H9 (cell line): ENCODE measurements around the gene SPINT2. TPM values are rescaled to one million over a fixed set of nuclear protein-coding genes. Genes with fewer than 3 reads are reported as not detected.

Experiments
- DNase-seq: peaks from one replicate; pipeline ENCODE4 v3.0.0-alpha.2; 2017
- H2AFZ ChIP-seq: one replicate; pipeline ENCODE4 v1.6.1; 2013; ENCODE audit warnings: mild to moderate bottlenecking, low read length, control low read depth, moderate library complexity
- H2AK5ac ChIP-seq: 2 replicates; pipeline ENCODE4 v1.6.1; 2013; ENCODE audit warnings: low read length, control low read depth, mixed read lengths; ENCODE audit not compliant: insufficient read length
- H2BK120ac ChIP-seq: one replicate; pipeline ENCODE4 v1.6.1; 2013; ENCODE audit warnings: low read depth, mild to moderate bottlenecking, low read length, control low read depth, inconsistent platforms; ENCODE audit not compliant: poor library complexity, severe bottlenecking
- H2BK12ac ChIP-seq: 2 replicates; pipeline ENCODE4 v1.6.1; 2013; ENCODE audit warnings: low read length, control low read depth, mixed read lengths, low read depth; ENCODE audit not compliant: insufficient read length
- H2BK15ac ChIP-seq: 2 replicates; pipeline ENCODE4 v1.6.1; 2013; ENCODE audit warnings: low read depth, low read length, control low read depth
- H2BK20ac ChIP-seq: one replicate; pipeline ENCODE4 v1.6.1; 2013; ENCODE audit warnings: low read depth, mild to moderate bottlenecking, low read length, control low read depth, inconsistent platforms; ENCODE audit not compliant: poor library complexity, severe bottlenecking
- H2BK5ac ChIP-seq: 2 replicates; pipeline ENCODE4 v1.6.1; 2013; ENCODE audit warnings: low read length, control low read depth, mixed read lengths; ENCODE audit not compliant: insufficient read length
- H3K14ac ChIP-seq: 2 replicates; pipeline ENCODE4 v1.6.1; 2013; ENCODE audit warnings: low read length, control low read depth; ENCODE audit not compliant: insufficient read depth
- H3K18ac ChIP-seq: 2 replicates; pipeline ENCODE4 v1.6.1; 2013; ENCODE audit warnings: low read depth, mild to moderate bottlenecking, mixed read lengths, low read length, control low read depth; ENCODE audit not compliant: insufficient read length
- H3K23ac ChIP-seq: 2 replicates; pipeline ENCODE4 v1.6.1; 2013; ENCODE audit warnings: low read length, control low read depth, mixed read lengths, low read depth; ENCODE audit not compliant: insufficient read length
- H3K23me2 ChIP-seq: 2 replicates; pipeline ENCODE4 v1.6.1; 2013; ENCODE audit warnings: low read depth, mild to moderate bottlenecking, mixed read lengths, low read length, control low read depth; ENCODE audit not compliant: insufficient read length, poor library complexity, severe bottlenecking
- H3K27ac ChIP-seq: 2 replicates; pipeline ENCODE4 v1.5.1; 2013; ENCODE audit warnings: low read length, control low read depth, mixed read lengths, low read depth; ENCODE audit not compliant: insufficient read length
- H3K27me3 ChIP-seq: 2 replicates; pipeline ENCODE4 v1.6.1; 2013; ENCODE audit warnings: low read length, control low read depth, inconsistent platforms; ENCODE audit not compliant: insufficient read depth
- H3K4ac ChIP-seq: 2 replicates; pipeline ENCODE4 v1.6.1; 2013; ENCODE audit warnings: low read depth, mild to moderate bottlenecking, control low read depth, inconsistent platforms, low read length, moderate library complexity
- H3K4me1 ChIP-seq: 2 replicates; pipeline ENCODE4 v1.6.1; 2013; ENCODE audit warnings: low read length, control low read depth, inconsistent platforms; ENCODE audit not compliant: insufficient read depth
- H3K4me2 ChIP-seq: 2 replicates; pipeline ENCODE4 v1.6.1; 2013; ENCODE audit warnings: low read length, control low read depth, mixed read lengths; ENCODE audit not compliant: insufficient read length, insufficient read depth
- H3K56ac ChIP-seq: 2 replicates; pipeline ENCODE4 v1.6.1; 2013; ENCODE audit warnings: low read depth, mild to moderate bottlenecking, mixed read lengths, low read length, control low read depth; ENCODE audit not compliant: insufficient read length
- H3K79me1 ChIP-seq: 2 replicates; pipeline ENCODE4 v1.6.1; 2013; ENCODE audit warnings: low read depth, mild to moderate bottlenecking, moderate library complexity, low read length, control low read depth, inconsistent platforms; ENCODE audit not compliant: insufficient read depth, poor library complexity, severe bottlenecking
- H3K79me2 ChIP-seq: 2 replicates; pipeline ENCODE4 v1.6.1; 2013; ENCODE audit warnings: low read length, control low read depth, inconsistent platforms; ENCODE audit not compliant: insufficient read depth
- H3K9ac ChIP-seq: 2 replicates; pipeline ENCODE4 v1.6.1; 2013; ENCODE audit warnings: low read length, control low read depth, mixed read lengths; ENCODE audit not compliant: insufficient read length; ENCODE audit errors: extremely low read depth
- H3K9me3 ChIP-seq: one replicate; pipeline ENCODE4 v1.6.1; 2013; ENCODE audit warnings: low read depth, low read length, inconsistent platforms; ENCODE audit not compliant: control insufficient read depth
- H3T11ph ChIP-seq: one replicate; pipeline ENCODE4 v1.6.1; 2013; ENCODE audit warnings: mild to moderate bottlenecking, low read length, control low read depth, inconsistent platforms
- H4K20me1 ChIP-seq: one replicate; pipeline ENCODE4 v1.6.1; 2013; ENCODE audit not compliant: control insufficient read depth, insufficient read length, insufficient read depth
- H4K5ac ChIP-seq: 2 replicates; pipeline ENCODE4 v1.6.1; 2013; ENCODE audit warnings: low read depth, mild to moderate bottlenecking, mixed read lengths, low read length, control low read depth; ENCODE audit not compliant: insufficient read length
- H4K8ac ChIP-seq: replicated peaks from 2 replicates; pipeline ENCODE4 v1.6.1; 2013; ENCODE audit warnings: low read length, control low read depth, mixed read lengths, low read depth; ENCODE audit not compliant: insufficient read length
- H4K91ac ChIP-seq: 2 replicates; pipeline ENCODE4 v1.6.1; 2013; ENCODE audit warnings: low read depth, mild to moderate bottlenecking, moderate library complexity, mixed read lengths, low read length, control low read depth; ENCODE audit not compliant: insufficient read length
- H3K27ac Mint-ChIP-seq, 3 experiments: 2 replicates in 2 of 3; 3 replicates in 1 of 3; pipeline ENCODE4 v1.8.0; 2020 to 2021; ENCODE audit warnings: mixed read lengths in 3 of 3, mild to moderate bottlenecking in 1 of 3, moderate library complexity in 1 of 3
- H3K27me3 Mint-ChIP-seq: 2 replicates; pipeline ENCODE4 v1.8.0; 2021; ENCODE audit warnings: low read depth, mild to moderate bottlenecking, moderate library complexity, mixed read lengths
- H3K36me3 Mint-ChIP-seq, 3 experiments: 2 replicates in 2 of 3; 3 replicates in 1 of 3; pipeline ENCODE4 v1.8.0; 2020 to 2021; ENCODE audit warnings: low read depth in 3 of 3, mixed read lengths in 3 of 3; ENCODE audit not compliant: insufficient read depth in 1 of 3
- H3K4me1 Mint-ChIP-seq, 2 experiments: 2 replicates each; pipeline ENCODE4 v1.8.0; 2020; ENCODE audit warnings: mixed read lengths in 2 of 2
- H3K4me3 Mint-ChIP-seq, 2 experiments: 2 replicates in 1 of 2; 3 replicates in 1 of 2; pipeline ENCODE4 v1.8.0; 2020 to 2021; ENCODE audit warnings: mild to moderate bottlenecking in 2 of 2, mixed read lengths in 2 of 2, moderate library complexity in 1 of 2
- H3K9me3 Mint-ChIP-seq, 2 experiments: 2 replicates in 1 of 2; 3 replicates in 1 of 2; pipeline ENCODE4 v1.8.0; 2020; ENCODE audit warnings: mild to moderate bottlenecking in 2 of 2, mixed read lengths in 2 of 2, moderate library complexity in 1 of 2
- WGBS: extraction: QIAGEN DNeasy Blood & Tissue Kit; methylation state at CpG from one replicate; pipeline ENCODE4 v1.1.7; 2013; ENCODE audit warnings: missing lambda C conversion rate, low lambda C conversion rate, mixed read lengths; ENCODE audit not compliant: insufficient read length; ENCODE audit errors: extremely low coverage; 5-methylcytosine and 5-hydroxymethylcytosine counted together
- total RNA-seq: library from RNA; stranded (reverse); gene quantifications from 2 replicates; pipeline ENCODE4 v1.2.1, GENCODE V29; 2021
- TF ChIP-seq, protein P1 (sequence below): fragments of 200-600 bp; sonication (generic); conservative IDR thresholded peaks from 3 replicates; pipeline ENCODE4 v1.8.0; 2021; ENCODE audit warnings: antibody characterized with exemption, mild to moderate bottlenecking

SPINT2 gene
- total RNA-seq, 1 experiment from 2014 or later = 283 TPM

DNA sequence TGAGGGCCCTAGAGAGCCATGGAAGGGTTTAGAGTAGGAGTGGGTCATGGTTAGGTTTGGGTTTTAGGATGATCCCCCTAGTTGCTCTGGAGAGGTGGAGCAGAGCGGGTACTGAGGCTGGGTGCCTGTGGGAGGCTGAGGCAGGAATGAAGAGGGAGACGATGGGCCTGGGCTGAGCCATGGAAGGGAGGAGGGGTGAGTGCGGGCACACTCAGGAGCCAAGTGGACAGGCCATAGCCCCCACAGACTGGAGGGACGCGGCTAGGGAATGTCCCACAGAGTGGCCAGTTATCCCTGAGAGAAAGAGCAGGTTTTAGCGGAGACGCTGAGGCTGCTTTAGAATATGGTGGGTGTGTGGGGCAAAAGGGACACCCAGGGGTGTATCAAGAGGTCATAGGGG, 65.3 kb downstream of the SPINT2 start:
- H3K9ac ChIP-seq = no peak overlapping the region
- H3K4me1 Mint-ChIP-seq = no peaks in the 10 kb centered on the region
- H3K9me3 Mint-ChIP-seq = no peaks in the 10 kb centered on the region
- DNase-seq = no peak
- H2AFZ ChIP-seq = no peak overlapping the region
- H3K4me2 ChIP-seq = no peak overlapping the region
- H3K79me2 ChIP-seq = no peaks in the 10 kb centered on the region
- H3K4me1 ChIP-seq = no peaks in the 10 kb centered on the region
- H2BK15ac ChIP-seq = no peak overlapping the region
- no peaks in the 10 kb centered on the region for H4K20me1 ChIP-seq
- no peaks in the 10 kb centered on the region for H3K79me1 ChIP-seq
- no peak overlapping the region for H3T11ph ChIP-seq
- no peak overlapping the region for H2AK5ac ChIP-seq
- H4K91ac ChIP-seq = no peak overlapping the region
- no peak overlapping the region for H3K4me3 Mint-ChIP-seq
- H3K14ac ChIP-seq = no peak overlapping the region
- no peak overlapping the region for H3K23ac ChIP-seq
- no peak overlapping the region for H3K56ac ChIP-seq
- H3K36me3 Mint-ChIP-seq = peaks cover 5 to 16% (median 13%) of the 10 kb centered on the region in 3 experiments; a peak in 6 of 7 replicates
- no peak overlapping the region for H2BK5ac ChIP-seq
- no peaks in the 10 kb centered on the region for H3K23me2 ChIP-seq
- no peak overlapping the region for H3K4ac ChIP-seq
- H2BK20ac ChIP-seq = no peak overlapping the region
- H3K27me3 Mint-ChIP-seq = no peaks in the 10 kb centered on the region; the same call in none of the 2 replicates
- no peak overlapping the region for H2BK120ac ChIP-seq
- H4K8ac ChIP-seq = no peak overlapping the region
- no peak overlapping the region for H4K5ac ChIP-seq
- H3K18ac ChIP-seq = no peak overlapping the region
- TF ChIP-seq, protein P1, sequence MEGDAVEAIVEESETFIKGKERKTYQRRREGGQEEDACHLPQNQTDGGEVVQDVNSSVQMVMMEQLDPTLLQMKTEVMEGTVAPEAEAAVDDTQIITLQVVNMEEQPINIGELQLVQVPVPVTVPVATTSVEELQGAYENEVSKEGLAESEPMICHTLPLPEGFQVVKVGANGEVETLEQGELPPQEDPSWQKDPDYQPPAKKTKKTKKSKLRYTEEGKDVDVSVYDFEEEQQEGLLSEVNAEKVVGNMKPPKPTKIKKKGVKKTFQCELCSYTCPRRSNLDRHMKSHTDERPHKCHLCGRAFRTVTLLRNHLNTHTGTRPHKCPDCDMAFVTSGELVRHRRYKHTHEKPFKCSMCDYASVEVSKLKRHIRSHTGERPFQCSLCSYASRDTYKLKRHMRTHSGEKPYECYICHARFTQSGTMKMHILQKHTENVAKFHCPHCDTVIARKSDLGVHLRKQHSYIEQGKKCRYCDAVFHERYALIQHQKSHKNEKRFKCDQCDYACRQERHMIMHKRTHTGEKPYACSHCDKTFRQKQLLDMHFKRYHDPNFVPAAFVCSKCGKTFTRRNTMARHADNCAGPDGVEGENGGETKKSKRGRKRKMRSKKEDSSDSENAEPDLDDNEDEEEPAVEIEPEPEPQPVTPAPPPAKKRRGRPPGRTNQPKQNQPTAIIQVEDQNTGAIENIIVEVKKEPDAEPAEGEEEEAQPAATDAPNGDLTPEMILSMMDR = no peak
- no peak overlapping the region for H3K27ac ChIP-seq
- no peak overlapping the region; a peak in 1 of 7 replicates for H3K27ac Mint-ChIP-seq
- H3K9me3 ChIP-seq = no peaks in the 10 kb centered on the region
- no CpG with 5 or more reads among the region's 7 CpGs for WGBS
- no peaks in the 10 kb centered on the region for H3K27me3 ChIP-seq
- H2BK12ac ChIP-seq = no peak overlapping the region
